Thoracic aorta (tissue), 2 donors: ENCODE measurements around the gene PPP1CA. TPM values are rescaled to one million over a fixed set of nuclear protein-coding genes. Genes with fewer than 3 reads are reported as not detected.

Source experiments
- ATAC-seq: fragments of 150-250 bp; one replicate; pipeline ENCODE4 v1.8.0; 2017; ENCODE audit warnings: low read depth; ENCODE audit not compliant: insufficient number of reproducible peaks, low FRiP score
- DNase-seq: peaks from one replicate; pipeline ENCODE4 v3.0.0-alpha.2; 2020; ENCODE audit warnings: low spot score
- H3K27ac ChIP-seq, 2 donors: fragments of 200-600 bp; sonication (generic); 1 replicate in 1 of 2; 2 replicates in 1 of 2; pipeline ENCODE4 v1.5.1; 2016; ENCODE audit warnings: mild to moderate bottlenecking in 2 of 2, moderate library complexity in 2 of 2
- H3K27me3 ChIP-seq: fragments of 200-600 bp; sonication (generic); replicated peaks from 2 replicates; pipeline ENCODE4 v1.6.0; 2016; ENCODE audit warnings: mild to moderate bottlenecking; ENCODE audit not compliant: insufficient read depth
- H3K36me3 ChIP-seq: fragments of 200-600 bp; sonication (generic); one replicate; pipeline ENCODE4 v1.5.1; 2016
- H3K4me1 ChIP-seq, 2 donors: fragments of 200-600 bp; sonication (generic); 1 replicate in 1 of 2; 2 replicates in 1 of 2; pipeline versions ENCODE4 v1.5.1 to v1.6.0; 2016; ENCODE audit warnings: low read depth in 2 of 2, mild to moderate bottlenecking in 1 of 2; ENCODE audit not compliant: control insufficient read depth in 1 of 2
- H3K4me3 ChIP-seq: fragments of 200-600 bp; sonication (generic); 2 replicates; pipeline ENCODE4 v1.5.1; 2016; ENCODE audit warnings: mild to moderate bottlenecking
- H3K9me3 ChIP-seq: fragments of 200-600 bp; sonication (generic); 2 replicates; pipeline ENCODE4 v1.5.1; 2016
- CTCF ChIP-seq: fragments of 200-600 bp; sonication (generic); IDR thresholded peaks from one replicate; pipeline ENCODE4 v1.5.1; 2019; ENCODE audit warnings: antibody characterized with exemption
- total RNA-seq, 2 donors: library from RNA; depleted of rRNA; stranded (reverse); fragments of >200 nt; gene quantifications; one replicate each; pipeline versions ENCODE4 v1.1.0 to v1.2.3, GENCODE V29; 2016

Gene PPP1CA
- total RNA-seq, 2 donors from 2014 or later: 74.4 to 77.8 TPM

GRCh38 chr11:67423466-67423865 is 21.8 kb upstream of the PPP1CA start:
- Histone ChIP-seq H3K36me3 (no peaks in the 10 kb centered on the region), H3K27me3 (no peaks in the 10 kb centered on the region), H3K9me3 (no peaks in the 10 kb centered on the region), H3K4me3 (no peak overlapping the region), H3K27ac (no peak overlapping the region), H3K4me1 (peaks cover 13 to 27% of the 10 kb centered on the region in 2 donors)
- DNase-seq (no peak), ATAC-seq (no peak)
- TF ChIP-seq CTCF: no peak

- DNase-seq: no peak
- ATAC-seq: no peak
- H3K4me3 ChIP-seq: no peak overlapping the region
- no peaks in the 10 kb centered on the region for H3K27me3 ChIP-seq
- H3K36me3 ChIP-seq: no peaks in the 10 kb centered on the region
- TF ChIP-seq CTCF: no peak
- no peak overlapping the region for H3K27ac ChIP-seq
- H3K9me3 ChIP-seq: no peaks in the 10 kb centered on the region
- H3K4me1 ChIP-seq: peaks cover 13 to 33% of the 10 kb centered on the region in 2 donors
These were observed 21.2 kb upstream of the PPP1CA start for GRCh38 chr11:67422891-67423290.

GRCh38 chr11:67421430-67422031 is 19.9 kb upstream of the PPP1CA start:
- Histone ChIP-seq H3K36me3 (no peaks in the 10 kb centered on the region), H3K27ac (peak overlapping the region in 1 of 2 donors; percentile 90), H3K4me3 (peak overlapping the region; percentile 81), H3K9me3 (no peaks in the 10 kb centered on the region), H3K27me3 (no peaks in the 10 kb centered on the region), H3K4me1 (peaks cover 15 to 41% of the 10 kb centered on the region in 2 donors)
- ATAC-seq: no peak
- TF ChIP-seq CTCF: no peak
- no peak for DNase-seq

- ATAC-seq (peak; percentile 72), DNase-seq (peak; percentile 82)
- Histone ChIP-seq H3K4me3 (peak overlapping the region; percentile 81), H3K4me1 (peaks cover 19 to 48% of the 10 kb centered on the region in 2 donors), H3K9me3 (no peaks in the 10 kb centered on the region), H3K27me3 (no peaks in the 10 kb centered on the region), H3K36me3 (no peaks in the 10 kb centered on the region), H3K27ac (peak overlapping the region; percentile 78 to 90)
- TF ChIP-seq CTCF: no peak
These were observed 19.2 kb upstream of the PPP1CA start for GRCh38 chr11:67420646-67421429.

GRCh38 chr11:67420147-67420645 is 18.5 kb upstream of the PPP1CA start:
- ATAC-seq (no peak), DNase-seq (no peak)
- peaks cover 19 to 51% of the 10 kb centered on the region in 2 donors for H3K4me1 ChIP-seq
- H3K36me3 ChIP-seq: no peaks in the 10 kb centered on the region
- H3K4me3 ChIP-seq: peak overlapping the region; percentile 81
- H3K27me3 ChIP-seq: no peaks in the 10 kb centered on the region
- no peaks in the 10 kb centered on the region for H3K9me3 ChIP-seq
- TF ChIP-seq CTCF: no peak
- H3K27ac ChIP-seq: peak overlapping the region; percentile 78 to 90
